Adrenal gland (tissue), 19 donors: ENCODE data around the gene SLC30A4. TPM values are rescaled to one million over a fixed set of nuclear protein-coding genes. Genes with fewer than 3 reads are reported as not detected.

Source experiments
- DNase-seq, 7 donors: peaks; one replicate each; pipeline ENCODE4 v3.0.0-alpha.2; 2019 to 2020
- H3K27ac ChIP-seq, 5 donors: fragments of 200-600 bp; sonication (generic) in 4 of 5; 1 replicate in 3 of 5; 2 replicates in 2 of 5; pipeline versions ENCODE4 v1.5.1 to v1.8.0; 2016 to 2020; ENCODE audit warnings: mild to moderate bottlenecking in 1 of 5
- H3K27me3 ChIP-seq: fragments of 200-600 bp; 2 replicates; pipeline ENCODE4 v1.8.0; 2021
- H3K36me3 ChIP-seq, 2 donors: fragments of 200-600 bp; replicated peaks in 1 of 2; 1 replicate in 1 of 2; 2 replicates in 1 of 2; pipeline versions ENCODE4 v1.5.1 to v1.8.0; 2018 to 2022
- H3K4me1 ChIP-seq, 2 donors: fragments of 200-600 bp; replicated peaks in 1 of 2; 1 replicate in 1 of 2; 2 replicates in 1 of 2; pipeline versions ENCODE4 v1.5.1 to v1.8.0; 2018 to 2021
- H3K4me3 ChIP-seq, 4 donors: fragments of 200-600 bp; sonication (generic) in 3 of 4; one replicate each; pipeline ENCODE4 v1.5.1; 2016 to 2018
- H3K9me3 ChIP-seq, 3 donors: fragments of 200-600 bp; sonication (generic) in 1 of 3; replicated peaks in 1 of 3; 1 replicate in 2 of 3; 2 replicates in 1 of 3; pipeline versions ENCODE4 v1.5.1 to v1.8.0; 2016 to 2021
- CTCF ChIP-seq, 6 experiments: fragments of 450-650 bp in 4 of 6; fragments of 200-600 bp in 2 of 6; sonication (generic) in 1 of 6; IDR thresholded peaks; 1 replicate in 5 of 6; 2 replicates in 1 of 6; pipeline versions ENCODE4 v1.5.1 to v1.8.0; 2016 to 2021; ENCODE audit warnings: antibody characterized with exemption in 6 of 6, mild to moderate bottlenecking in 2 of 6, moderate library complexity in 1 of 6
- POLR2A ChIP-seq, 2 donors: fragments of 450-650 bp; IDR thresholded peaks; one replicate each; pipeline ENCODE4 v1.6.1; 2017; ENCODE audit warnings: antibody characterized with exemption in 2 of 2, mild to moderate bottlenecking in 2 of 2, moderate library complexity in 1 of 2
- WGBS, 4 donors: extraction: QIAGEN DNeasy Blood & Tissue Kit in 2 of 4; methylation state at CpG; one replicate each; pipeline versions ENCODE4 v1.1.5 to v1.1.7; 2013 to 2017; 5-methylcytosine and 5-hydroxymethylcytosine counted together
- intact Hi-C, 2 donors: fragments of 100-400 bp; cut with DNase I; formaldehyde crosslinking; loops; one replicate each; pipeline versions ENCODE4 v1.14.1 to v1.15.0; 2022 to 2023
- long read RNA-seq, 10 donors: library from polyadenylated mRNA in 3 of 10; unstranded in 2 of 10; stranded (forward) in 1 of 10; transcript quantifications; one replicate each; pipeline ENCODE4 v2.0.0 and lab custom pipeline, GENCODE V29; 2021 to 2026
- polyA plus RNA-seq, 3 donors: library from polyadenylated mRNA; stranded (reverse); fragments of 200-250 nt in 2 of 3; fragments of 350-450 nt in 1 of 3; fragmentation: Illumina TruSeq in 1 of 3; extraction: RNeasy Lipid Tissue Mini Kit (QIAGEN cat#74804) in 1 of 3; gene quantifications; one replicate each; pipeline ENCODE4 v1.2.3, GENCODE V29; 2013 to 2014
- total RNA-seq, 9 donors: library from RNA; depleted of rRNA in 4 of 9; stranded (reverse); fragments of >200 nt in 4 of 9; fragments of 120-200 nt in 1 of 9; fragmentation: NEBNext Ultra II Directional in 1 of 9; extraction: Animal tissue kit (Norgen Biotek cat#: 25700) in 1 of 9; gene quantifications; one replicate each; pipeline versions ENCODE4 v1.1.0 to v1.2.4, GENCODE V29; 2013 to 2023
- donor health status: healthy with polysubstance abuse.
- donor health status: Bipolar disorder and iron deficiency.
- donor health status: DM: yes; HTN: yes; CAD: no.
- donor health status: DM: no; HTN: no; CAD: no.
- donor health status: DM: no; HTN: no; CAD: no.
- donor health status: DM: yes; HTN: yes; CAD: no.

Gene SLC30A4, protein sequence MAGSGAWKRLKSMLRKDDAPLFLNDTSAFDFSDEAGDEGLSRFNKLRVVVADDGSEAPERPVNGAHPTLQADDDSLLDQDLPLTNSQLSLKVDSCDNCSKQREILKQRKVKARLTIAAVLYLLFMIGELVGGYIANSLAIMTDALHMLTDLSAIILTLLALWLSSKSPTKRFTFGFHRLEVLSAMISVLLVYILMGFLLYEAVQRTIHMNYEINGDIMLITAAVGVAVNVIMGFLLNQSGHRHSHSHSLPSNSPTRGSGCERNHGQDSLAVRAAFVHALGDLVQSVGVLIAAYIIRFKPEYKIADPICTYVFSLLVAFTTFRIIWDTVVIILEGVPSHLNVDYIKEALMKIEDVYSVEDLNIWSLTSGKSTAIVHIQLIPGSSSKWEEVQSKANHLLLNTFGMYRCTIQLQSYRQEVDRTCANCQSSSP
- total RNA-seq (10 to 100 TPM in 1 of 9 donors, 1 to 10 TPM in 8; 4.7 to 10.6 (median 6.9) TPM), polyA plus RNA-seq (1 to 10 TPM; 1.5 to 3.8 (median 1.9) TPM)
- long read RNA-seq, donor 1 = 0 reads
- long read RNA-seq, donor 2, partial matches to known transcripts = 0 of 1 reads
- long read RNA-seq, donor 2, other reads (novel, unspliced or antisense) = 0 of 1 reads
- long read RNA-seq, donor 3 = 0 reads
- long read RNA-seq, donor 4, partial matches to known transcripts = 0 of 4 reads
- long read RNA-seq, donor 4, other reads (novel, unspliced or antisense) = 4 of 4 reads
- long read RNA-seq, donor 5, partial matches to known transcripts = 2 of 5 reads
- long read RNA-seq, donor 5, other reads (novel, unspliced or antisense) = 3 of 5 reads
- long read RNA-seq, donor 6, partial matches to known transcripts = 0 of 1 reads
- long read RNA-seq, donor 6, other reads (novel, unspliced or antisense) = 1 of 1 reads
- long read RNA-seq, donor 7 = 0 reads
- long read RNA-seq, donor 8 = 0 reads
- long read RNA-seq, donor 9, full-length matches to known transcripts = 1 of 1 reads
- long read RNA-seq, donor 9, partial matches to known transcripts = 0 of 1 reads
- long read RNA-seq, donor 9, other reads (novel, unspliced or antisense) = 0 of 1 reads
- long read RNA-seq, donor 10 = 0 reads

- no peaks in the 10 kb centered on the region for H3K27me3 ChIP-seq
- H3K4me1 ChIP-seq = peaks cover 0 to 36% of the 10 kb centered on the region in 2 donors
- WGBS, 4 donors = 0 to 1% (median 1%) methylated on average over 19 to 106 of the region's 106 CpGs
- peak within 1 kb of the TSS in 3 of 4 donors; percentile 71 to 96 (median 71) for H3K4me3 ChIP-seq
- intact Hi-C loops = loop anchor here in 1 of 2 donors (5.0 to 10.0 kb wide), 2 partner anchors 52 to 90 kb away; no protein-coding TSS in a partner anchor
- peak; percentile 63 to 76 (median 67) for DNase-seq
- H3K27ac ChIP-seq = peak within 1 kb of the TSS; percentile 35 to 92 (median 77)
- TF ChIP-seq CTCF (IDR thresholded peaks at IDR 0.05) = peak in 4 of 6 experiments; percentile 23 to 47 (median 32)
- TF ChIP-seq POLR2A (IDR thresholded peaks at IDR 0.05) = peak; percentile 18 to 70
- no peaks in the 10 kb centered on the region for H3K9me3 ChIP-seq
- no peaks in the 10 kb centered on the region for H3K36me3 ChIP-seq
These were observed at the start of gene SLC30A4 for GRCh38 chr15:45522328-45523165. SLC30A4 (minus strand) TSS chr15:45522755; CDS start chr15:45522354, 401 bp downstream.

- no peaks in the 10 kb centered on the region for H3K4me1 ChIP-seq
- no peaks in the 10 kb centered on the region for H3K36me3 ChIP-seq
- no peak overlapping the region for H3K27ac ChIP-seq
- H3K4me3 ChIP-seq = no peak overlapping the region
- 33 to 45% (median 39%) methylated on average over 3 of the region's 3 CpGs for WGBS, 4 donors
- H3K27me3 ChIP-seq = no peaks in the 10 kb centered on the region
- intact Hi-C loops = no loop called here
- no peak for DNase-seq
- H3K9me3 ChIP-seq = no peaks in the 10 kb centered on the region
- TF ChIP-seq CTCF (IDR thresholded peaks at IDR 0.05) (no peak), POLR2A (IDR thresholded peaks at IDR 0.05) (no peak)
These were observed 33.5 kb upstream of the SLC30A4 start for GRCh38 chr15:45555934-45556608.

DNA sequence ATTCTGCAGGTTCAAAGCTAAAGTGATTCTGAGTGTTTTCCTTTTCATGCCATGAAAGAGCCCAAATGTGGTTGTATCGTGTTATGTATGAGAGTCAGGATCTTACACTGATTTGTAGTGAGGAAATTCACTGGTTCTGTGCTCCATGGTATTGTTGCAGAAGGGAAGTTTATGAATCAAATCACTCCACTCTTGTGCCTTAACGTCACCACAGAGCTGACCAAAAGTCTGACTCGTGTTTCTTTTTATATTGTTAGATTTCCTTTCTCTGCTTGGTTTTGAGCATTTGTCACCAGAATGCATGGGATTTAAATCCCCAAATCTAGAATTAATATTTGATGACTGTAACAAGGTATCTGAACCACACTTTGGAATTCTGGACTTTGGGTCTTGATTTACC is 29.1 kb upstream of the SLC30A4 start:
- H3K27me3 ChIP-seq = no peaks in the 10 kb centered on the region
- no peaks in the 10 kb centered on the region for H3K9me3 ChIP-seq
- no peaks in the 10 kb centered on the region for H3K4me1 ChIP-seq
- intact Hi-C loops = no loop called here
- no peaks in the 10 kb centered on the region for H3K36me3 ChIP-seq
- no peak overlapping the region for H3K27ac ChIP-seq
- no peak overlapping the region for H3K4me3 ChIP-seq
- no peak for TF ChIP-seq POLR2A (IDR thresholded peaks at IDR 0.05)
- TF ChIP-seq CTCF (IDR thresholded peaks at IDR 0.05) = no peak
- DNase-seq = no peak
- WGBS, 4 donors = 55 to 68% (median 65%) methylated on average over 3 of the region's 3 CpGs
